ENCODE data around the gene SHROOM3.

The SHROOM3 gene

GRCh38 chr4:76624931-76625715 lies 190.1 kb downstream of the SHROOM3 start:
- in situ Hi-C loops (cut with MboI; ENCODE audit: low sequenced_read_pairs, unreplicated experiment) = no loop called here
- no peak for DNase-seq (ENCODE audit: low spot score)
- no peak for TF ChIP-seq CTCF (IDR thresholded peaks at IDR 0.05; ENCODE audit: borderline replicate concordance, control extremely low read depth, extremely low read depth, insufficient read depth, missing control alignments)

GRCh38 chr4:76626686-76627465 lies 191.8 kb downstream of the SHROOM3 start:
- no peak for DNase-seq (ENCODE audit: low spot score)
- TF ChIP-seq CTCF (IDR thresholded peaks at IDR 0.05; ENCODE audit: borderline replicate concordance, control extremely low read depth, extremely low read depth, insufficient read depth, missing control alignments) = no peak
- in situ Hi-C loops (cut with MboI; ENCODE audit: low sequenced_read_pairs, unreplicated experiment) = no loop called here

- in situ Hi-C loops (cut with MboI; ENCODE audit: low sequenced_read_pairs, unreplicated experiment) = no loop called here
- DNase-seq (ENCODE audit: low spot score) = no peak
- no peak for TF ChIP-seq CTCF (IDR thresholded peaks at IDR 0.05; ENCODE audit: borderline replicate concordance, control extremely low read depth, extremely low read depth, insufficient read depth, missing control alignments)
Measured at GRCh38 chr4:76628251-76628650, 193.2 kb downstream of the SHROOM3 start.

GRCh38 chr4:76630741-76631140 lies 195.7 kb downstream of the SHROOM3 start:
- in situ Hi-C loops (cut with MboI; ENCODE audit: low sequenced_read_pairs, unreplicated experiment) = no loop called here
- no peak for DNase-seq (ENCODE audit: low spot score)
- no peak for TF ChIP-seq CTCF (IDR thresholded peaks at IDR 0.05; ENCODE audit: borderline replicate concordance, control extremely low read depth, extremely low read depth, insufficient read depth, missing control alignments)

- in situ Hi-C loops (cut with MboI; ENCODE audit: low sequenced_read_pairs, unreplicated experiment) = no loop called here
Measured at GRCh38 chr4:76634220-76634619, 199.2 kb downstream of the SHROOM3 start.

More at GRCh38 chr4:76634220-76634619, 199.2 kb downstream of the SHROOM3 start:
- no peak for TF ChIP-seq CTCF (IDR thresholded peaks at IDR 0.05; ENCODE audit: borderline replicate concordance, control extremely low read depth, extremely low read depth, insufficient read depth, missing control alignments)
- DNase-seq (ENCODE audit: low spot score) = no peak

Measured in GM13976 (cell line).